K562 (cell line): ENCODE data around the gene ILF3. TPM values are rescaled to one million over a fixed set of nuclear protein-coding genes. Genes with fewer than 3 reads are reported as not detected.

Source experiments
- CBFB ChIP-seq: sonication (generic); formaldehyde crosslinking; IDR thresholded peaks from 2 replicates; pipeline ENCODE4 v1.4.0; 2020; ENCODE audit warnings: mild to moderate bottlenecking, missing genetic modification reagents
- CEBPG ChIP-seq, 3 experiments: fragments of 200-800 bp in 1 of 3; sonication (Bioruptor generic) in 1 of 3; sonication (generic) in 1 of 3; formaldehyde crosslinking in 1 of 3; IDR thresholded peaks in 2 of 3; conservative IDR thresholded peaks in 1 of 3; 2 replicates each; pipeline versions ENCODE4 v1.6.1 to v1.8.0; 2016 to 2022; ENCODE audit warnings: missing compliant biosample characterization in 2 of 3, missing genetic modification characterization in 2 of 3, mild to moderate bottlenecking in 1 of 3, missing genetic modification reagents in 1 of 3
- COPS2 ChIP-seq: fragments of 450-650 bp; conservative IDR thresholded peaks from 2 replicates; pipeline ENCODE4 v1.6.1; 2016; ENCODE audit warnings: mild to moderate bottlenecking, moderate library complexity
- CREB3 ChIP-seq: fragments of 450-650 bp; conservative IDR thresholded peaks from 2 replicates; pipeline ENCODE4 v1.6.1; 2016; ENCODE audit warnings: missing genetic modification characterization, low read depth, mild to moderate bottlenecking, missing compliant biosample characterization, moderate library complexity
- CXXC5 ChIP-seq: fragments of 250-450 bp; sonication (Bioruptor Pico); IDR thresholded peaks from 2 replicates; pipeline ENCODE4 v1.8.0; 2022; ENCODE audit warnings: inconsistent platforms, mild to moderate bottlenecking, moderate library complexity
- ETV5 ChIP-seq: sonication (generic); formaldehyde crosslinking; IDR thresholded peaks from 2 replicates; pipeline ENCODE4 v1.4.0; 2020; ENCODE audit warnings: low read depth, mild to moderate bottlenecking, missing genetic modification reagents
- IFI16 ChIP-seq: fragments of 250-450 bp; sonication (Bioruptor Pico); IDR thresholded peaks from 2 replicates; pipeline ENCODE4 v2.1.2; 2022; ENCODE audit warnings: mild to moderate bottlenecking, inconsistent platforms
- MXD1 ChIP-seq: fragments of 250-450 bp; sonication (Bioruptor Pico); IDR thresholded peaks from 2 replicates; pipeline ENCODE4 v1.8.0; 2021; ENCODE audit warnings: borderline replicate concordance, mild to moderate bottlenecking, moderate library complexity; ENCODE audit not compliant: poor library complexity, severe bottlenecking
- NFE2 ChIP-seq: IDR thresholded peaks from 2 replicates; pipeline ENCODE4 v1.6.1; 2014; ENCODE audit warnings: antibody characterized with exemption, low read depth
- NONO ChIP-seq, 2 experiments: fragments of 200-400 bp in 1 of 2; fragments of 450-650 bp in 1 of 2; formaldehyde crosslinking in 1 of 2; IDR thresholded peaks; 2 replicates each; pipeline ENCODE4 v1.6.1; 2017; ENCODE audit warnings: low read depth in 2 of 2, mild to moderate bottlenecking in 2 of 2, moderate library complexity in 2 of 2, low read length in 1 of 2
- PHB ChIP-seq: fragments of 250-450 bp; sonication (Bioruptor Pico); IDR thresholded peaks from 2 replicates; pipeline ENCODE4 v1.5.0; 2021
- PHB2 ChIP-seq: fragments of 450-650 bp; IDR thresholded peaks from 2 replicates; pipeline ENCODE4 v1.6.1; 2017; ENCODE audit warnings: low read depth
- ZBTB9 ChIP-seq: fragments of 450-650 bp; formaldehyde crosslinking; IDR thresholded peaks from 2 replicates; pipeline ENCODE4 v1.4.0; 2020; ENCODE audit warnings: mild to moderate bottlenecking, moderate library complexity
- ZNF3 ChIP-seq: fragments of 250-450 bp; sonication (Bioruptor Pico); IDR thresholded peaks from 2 replicates; pipeline ENCODE4 v1.5.0; 2021; ENCODE audit warnings: mild to moderate bottlenecking, moderate library complexity
- ZNF561 ChIP-seq: fragments of 450-650 bp; formaldehyde crosslinking; conservative IDR thresholded peaks from 2 replicates; pipeline ENCODE4 v1.4.0; 2020; ENCODE audit warnings: mild to moderate bottlenecking, moderate library complexity
- ZNF717 ChIP-seq: fragments of 250-450 bp; sonication (Bioruptor Pico); IDR thresholded peaks from 2 replicates; pipeline ENCODE4 v1.5.0; 2021
- polyA plus RNA-seq, 8 experiments: library from polyadenylated mRNA; depleted of rRNA in 4 of 8; stranded (reverse) in 5 of 8; unstranded in 3 of 8; fragments of >200 nt; fragmentation: Nextera tagmentation in 2 of 8; fragmentation: Illumina TruSeq in 1 of 8; extraction: Ambion mirVana in 2 of 8; extraction: Trizol in 1 of 8; gene quantifications; 2 replicates each; pipeline versions ENCODE4 v1.2.1 to v1.2.3, GENCODE V29; 2011 to 2014; ENCODE audit warnings: inconsistent platforms in 1 of 8, missing spikeins in 1 of 8
- total RNA-seq, 7 experiments: library from RNA; depleted of rRNA in 6 of 7; stranded (reverse); fragments of >200 nt in 6 of 7; fragmentation: Illumina TruSeq in 2 of 7; extraction: Trizol in 2 of 7; gene quantifications; 2 replicates each; pipeline versions ENCODE4 v1.2.1 to v1.2.3, GENCODE V29; 2011 to 2021; ENCODE audit warnings: low replicate concordance in 1 of 7
- TF ChIP-seq, protein P1 (sequence below), 2 experiments: fragments of 250-450 bp in 1 of 2; fragments of 450-650 bp in 1 of 2; sonication (Bioruptor Pico) in 1 of 2; IDR thresholded peaks; 2 replicates each; pipeline versions ENCODE4 v1.6.1 to v1.8.0; 2016 to 2021; ENCODE audit warnings: mild to moderate bottlenecking in 2 of 2, moderate library complexity in 2 of 2, missing compliant biosample characterization in 1 of 2, missing genetic modification characterization in 1 of 2
- TF ChIP-seq, protein P2 (sequence below): fragments of 450-650 bp; IDR thresholded peaks from 2 replicates; pipeline ENCODE4 v1.6.1; 2016; ENCODE audit warnings: missing biosample characterization, missing genetic modification characterization
- TF ChIP-seq, protein P3 (sequence below): fragments of 250-450 bp; sonication (Bioruptor Pico); IDR thresholded peaks from 2 replicates; pipeline ENCODE4 v1.5.0; 2021; ENCODE audit warnings: mild to moderate bottlenecking, borderline replicate concordance

The ILF3 gene
- total and polyA plus RNA-seq, 9 of the 15 experiments (the other 6 are each of a cell fraction or from before 2014, with no cell fraction given) = 26.0 to 453 (median 175) TPM

GRCh38 chr19:10653732-10654609, at the start of gene ILF3 (continued):
- TF ChIP-seq ZNF561 (CRISPR knock-in tag) = no peak
- TF ChIP-seq ETV5 (CRISPR knock-in tag) = peak; percentile 11
- TF ChIP-seq ZNF717 (CRISPR knock-in tag) = no peak
- TF ChIP-seq, protein P1, sequence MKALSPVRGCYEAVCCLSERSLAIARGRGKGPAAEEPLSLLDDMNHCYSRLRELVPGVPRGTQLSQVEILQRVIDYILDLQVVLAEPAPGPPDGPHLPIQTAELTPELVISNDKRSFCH (CRISPR knock-in tag; IDR thresholded peaks at IDR 0.05) = no peak
- TF ChIP-seq, protein P1 (tag; IDR thresholded peaks at IDR 0.05) = peak; percentile 85; the same call in 1 of the 2 replicates
- TF ChIP-seq, protein P2, sequence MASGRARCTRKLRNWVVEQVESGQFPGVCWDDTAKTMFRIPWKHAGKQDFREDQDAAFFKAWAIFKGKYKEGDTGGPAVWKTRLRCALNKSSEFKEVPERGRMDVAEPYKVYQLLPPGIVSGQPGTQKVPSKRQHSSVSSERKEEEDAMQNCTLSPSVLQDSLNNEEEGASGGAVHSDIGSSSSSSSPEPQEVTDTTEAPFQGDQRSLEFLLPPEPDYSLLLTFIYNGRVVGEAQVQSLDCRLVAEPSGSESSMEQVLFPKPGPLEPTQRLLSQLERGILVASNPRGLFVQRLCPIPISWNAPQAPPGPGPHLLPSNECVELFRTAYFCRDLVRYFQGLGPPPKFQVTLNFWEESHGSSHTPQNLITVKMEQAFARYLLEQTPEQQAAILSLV = no peak
- peak; percentile 58 for TF ChIP-seq MXD1
- peak; percentile 44; the same call in 1 of the 2 replicates for TF ChIP-seq NFE2
- TF ChIP-seq CREB3 (tag) = peak; percentile 66; the same call in 1 of the 2 replicates
- no peak for TF ChIP-seq ZNF3
- peak; percentile 71 for TF ChIP-seq CEBPG (CRISPR knock-in tag; IDR thresholded peaks at IDR 0.05)
- TF ChIP-seq CEBPG (tag; conservative IDR thresholded peaks at IDR 0.05 in 1 of 2, IDR thresholded peaks at IDR 0.05 in 1 of 2) = peak in 1 of 2 experiments; percentile 80; a peak in 2 of 4 replicates
- no peak for TF ChIP-seq PHB (CRISPR knock-in tag)
- peak; percentile 93 for TF ChIP-seq CBFB (CRISPR knock-in tag)
- TF ChIP-seq COPS2 = no peak
- peak; percentile 100 for TF ChIP-seq CXXC5 (CRISPR knock-in tag)
- TF ChIP-seq ZBTB9 (CRISPR knock-in tag) = peak; percentile 80; the same call in 1 of the 2 replicates
- TF ChIP-seq IFI16 = no peak
- TF ChIP-seq, protein P3, sequence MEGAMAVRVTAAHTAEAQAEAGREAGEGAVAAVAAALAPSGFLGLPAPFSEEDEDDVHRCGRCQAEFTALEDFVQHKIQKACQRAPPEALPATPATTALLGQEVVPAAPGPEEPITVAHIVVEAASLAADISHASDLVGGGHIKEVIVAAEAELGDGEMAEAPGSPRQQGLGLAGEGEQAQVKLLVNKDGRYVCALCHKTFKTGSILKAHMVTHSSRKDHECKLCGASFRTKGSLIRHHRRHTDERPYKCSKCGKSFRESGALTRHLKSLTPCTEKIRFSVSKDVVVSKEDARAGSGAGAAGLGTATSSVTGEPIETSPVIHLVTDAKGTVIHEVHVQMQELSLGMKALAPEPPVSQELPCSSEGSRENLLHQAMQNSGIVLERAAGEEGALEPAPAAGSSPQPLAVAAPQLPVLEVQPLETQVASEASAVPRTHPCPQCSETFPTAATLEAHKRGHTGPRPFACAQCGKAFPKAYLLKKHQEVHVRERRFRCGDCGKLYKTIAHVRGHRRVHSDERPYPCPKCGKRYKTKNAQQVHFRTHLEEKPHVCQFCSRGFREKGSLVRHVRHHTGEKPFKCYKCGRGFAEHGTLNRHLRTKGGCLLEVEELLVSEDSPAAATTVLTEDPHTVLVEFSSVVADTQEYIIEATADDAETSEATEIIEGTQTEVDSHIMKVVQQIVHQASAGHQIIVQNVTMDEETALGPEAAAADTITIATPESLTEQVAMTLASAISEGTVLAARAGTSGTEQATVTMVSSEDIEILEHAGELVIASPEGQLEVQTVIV (CRISPR knock-in tag) = no peak
- no peak for TF ChIP-seq PHB2
- no peak; a peak in 1 of 4 replicates for TF ChIP-seq NONO (IDR thresholded peaks at IDR 0.05; ENCODE audit: low read depth in 2 of 2, low read length in 1 of 2)
